Endothelial cell of umbilical vein (primary cell): ENCODE results near the gene PLA2G1B.

Experiments
- EZH2 ChIP-seq: IDR thresholded peaks from 2 replicates; pipeline ENCODE4 v1.6.1; 2012; ENCODE audit warnings: borderline replicate concordance, low read depth, mild to moderate bottlenecking, moderate library complexity, low read length, inconsistent platforms; ENCODE audit not compliant: severe bottlenecking
- FOS ChIP-seq: IDR thresholded peaks from 2 replicates; pipeline ENCODE4 v1.6.1; 2011; ENCODE audit warnings: mild to moderate bottlenecking, low read length, moderate library complexity, borderline replicate concordance; ENCODE audit not compliant: insufficient read depth
- GATA2 ChIP-seq: IDR thresholded peaks from 2 replicates; pipeline ENCODE4 v1.7.0; 2011; ENCODE audit warnings: low read depth, mild to moderate bottlenecking, moderate library complexity, mixed read lengths, low read length; ENCODE audit not compliant: insufficient read length, insufficient read depth
- POLR2A ChIP-seq: IDR thresholded peaks from 2 replicates; pipeline ENCODE4 v1.6.1; 2012; ENCODE audit warnings: low read depth, mild to moderate bottlenecking, control low read depth, low read length
- TF ChIP-seq, protein P1 (sequence below), 2 donors: IDR thresholded peaks; 1 replicate in 1 of 2; 2 replicates in 1 of 2; pipeline ENCODE4 v1.5.1; 2011; ENCODE audit warnings: low read length in 2 of 2, mild to moderate bottlenecking in 2 of 2, moderate library complexity in 2 of 2, control low read depth in 1 of 2, inconsistent platforms in 1 of 2, low read depth in 1 of 2; ENCODE audit not compliant: insufficient read depth in 1 of 2; ENCODE audit errors: extremely low read depth in 1 of 2

DNA sequence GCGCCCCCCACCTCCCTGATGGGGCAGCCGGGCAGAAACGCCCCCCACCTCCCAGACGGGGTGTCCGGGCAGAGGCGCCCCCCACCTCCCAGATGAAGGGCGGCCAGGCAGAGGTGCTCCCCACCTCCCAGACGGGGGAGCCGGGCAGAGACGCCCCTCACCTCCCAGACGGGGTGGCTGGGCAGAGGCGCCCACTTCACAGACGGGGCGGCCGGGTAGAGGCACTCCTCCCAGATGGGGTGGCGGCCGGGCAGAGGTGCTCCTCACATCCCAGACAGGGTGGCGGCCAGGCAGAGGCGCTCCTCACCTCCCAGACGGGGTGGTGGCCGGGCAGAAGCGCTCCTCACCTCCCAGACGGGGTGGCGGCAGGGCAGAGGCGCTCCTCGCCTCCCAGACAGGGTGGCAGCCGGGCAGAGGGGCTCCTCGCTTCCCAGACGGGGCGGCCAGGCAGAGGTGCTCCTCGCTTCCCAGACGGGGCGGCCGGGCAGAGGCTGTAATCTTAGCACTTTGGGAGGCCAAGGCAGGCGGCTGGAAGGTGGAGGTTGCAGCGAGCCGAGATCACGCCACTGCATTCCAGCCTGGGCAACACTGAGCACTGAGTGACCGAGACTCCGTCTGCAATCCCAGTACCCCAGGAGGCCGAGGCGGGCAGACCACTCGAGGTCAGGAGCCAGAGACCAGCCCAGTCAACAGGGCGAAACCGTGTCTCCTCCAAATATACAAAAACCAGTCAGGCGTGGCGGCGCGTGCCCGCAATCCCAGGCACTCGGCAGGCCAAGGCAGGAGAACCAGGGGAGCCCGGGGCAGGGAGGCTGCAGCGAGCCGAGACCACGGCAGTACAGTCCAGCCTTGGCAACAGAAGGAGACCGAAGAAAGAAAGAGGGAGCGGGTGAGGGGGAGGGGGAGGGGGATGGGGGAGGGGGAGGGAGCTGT lies 49.2 kb downstream of the PLA2G1B start:
- no peak for TF ChIP-seq GATA2
- TF ChIP-seq POLR2A = no peak
- TF ChIP-seq, protein P1, sequence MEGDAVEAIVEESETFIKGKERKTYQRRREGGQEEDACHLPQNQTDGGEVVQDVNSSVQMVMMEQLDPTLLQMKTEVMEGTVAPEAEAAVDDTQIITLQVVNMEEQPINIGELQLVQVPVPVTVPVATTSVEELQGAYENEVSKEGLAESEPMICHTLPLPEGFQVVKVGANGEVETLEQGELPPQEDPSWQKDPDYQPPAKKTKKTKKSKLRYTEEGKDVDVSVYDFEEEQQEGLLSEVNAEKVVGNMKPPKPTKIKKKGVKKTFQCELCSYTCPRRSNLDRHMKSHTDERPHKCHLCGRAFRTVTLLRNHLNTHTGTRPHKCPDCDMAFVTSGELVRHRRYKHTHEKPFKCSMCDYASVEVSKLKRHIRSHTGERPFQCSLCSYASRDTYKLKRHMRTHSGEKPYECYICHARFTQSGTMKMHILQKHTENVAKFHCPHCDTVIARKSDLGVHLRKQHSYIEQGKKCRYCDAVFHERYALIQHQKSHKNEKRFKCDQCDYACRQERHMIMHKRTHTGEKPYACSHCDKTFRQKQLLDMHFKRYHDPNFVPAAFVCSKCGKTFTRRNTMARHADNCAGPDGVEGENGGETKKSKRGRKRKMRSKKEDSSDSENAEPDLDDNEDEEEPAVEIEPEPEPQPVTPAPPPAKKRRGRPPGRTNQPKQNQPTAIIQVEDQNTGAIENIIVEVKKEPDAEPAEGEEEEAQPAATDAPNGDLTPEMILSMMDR (IDR thresholded peaks at IDR 0.05; ENCODE audit: extremely low read depth in 1 of 2, insufficient read depth in 1 of 2, low read depth in 1 of 2, low read length in 2 of 2) = no peak
- TF ChIP-seq FOS = no peak
- TF ChIP-seq EZH2 = no peak
